Thyroid gland (tissue), 4 donors: ENCODE data around the gene HECW1. TPM values are rescaled to one million over a fixed set of nuclear protein-coding genes. Genes with fewer than 3 reads are reported as not detected.

Source experiments
- DNase-seq, 2 donors: peaks; one replicate each; pipeline ENCODE4 v3.0.0-alpha.2; 2019
- H3K27ac ChIP-seq, 3 donors: fragments of 200-600 bp; sonication (generic); 1 replicate in 2 of 3; 2 replicates in 1 of 3; pipeline ENCODE4 v1.5.1; 2016 to 2019; ENCODE audit warnings: mild to moderate bottlenecking in 1 of 3, moderate library complexity in 1 of 3
- H3K27me3 ChIP-seq: fragments of 200-600 bp; sonication (generic); one replicate; pipeline ENCODE4 v1.5.1; 2019
- H3K36me3 ChIP-seq, 2 donors: fragments of 200-600 bp; sonication (generic); one replicate each; pipeline ENCODE4 v1.5.1; 2016 to 2019
- H3K4me1 ChIP-seq, 2 donors: fragments of 200-600 bp; sonication (generic); one replicate each; pipeline ENCODE4 v1.5.1; 2017 to 2019
- H3K4me3 ChIP-seq, 3 donors: fragments of 200-600 bp; sonication (generic); replicated peaks in 1 of 3; 1 replicate in 2 of 3; 2 replicates in 1 of 3; pipeline ENCODE4 v1.5.1; 2016; ENCODE audit warnings: mild to moderate bottlenecking in 1 of 3
- H3K9me3 ChIP-seq: fragments of 200-600 bp; sonication (generic); one replicate; pipeline ENCODE4 v1.5.1; 2017
- POLR2A ChIP-seq, 2 donors: fragments of 450-650 bp; IDR thresholded peaks; one replicate each; pipeline ENCODE4 v1.6.1; 2017; ENCODE audit warnings: antibody characterized with exemption in 2 of 2, mild to moderate bottlenecking in 2 of 2, moderate library complexity in 1 of 2
- WGBS, 2 donors: methylation state at CpG; one replicate each; pipeline ENCODE4 v1.1.5; 2017; 5-methylcytosine and 5-hydroxymethylcytosine counted together
- intact Hi-C: fragments of 100-400 bp; cut with DNase I; formaldehyde crosslinking; loops from one replicate; pipeline ENCODE4 v1.15.1; 2023
- total RNA-seq, 4 donors: library from RNA; depleted of rRNA; stranded (reverse); fragments of >200 nt; gene quantifications; one replicate each; pipeline ENCODE4 v1.2.3, GENCODE V29; 2016
- TF ChIP-seq, protein P1 (sequence below), 6 experiments: fragments of 200-600 bp in 3 of 6; fragments of 450-650 bp in 3 of 6; sonication (generic) in 3 of 6; IDR thresholded peaks; one replicate each; pipeline ENCODE4 v1.5.1; 2016 to 2019; ENCODE audit warnings: antibody characterized with exemption in 6 of 6, mild to moderate bottlenecking in 2 of 6, inconsistent platforms in 1 of 6, moderate library complexity in 1 of 6

HECW1 gene
- total RNA-seq, 4 donors from 2014 or later, result 0.67 to 4.7 (median 2.3) TPM

DNA sequence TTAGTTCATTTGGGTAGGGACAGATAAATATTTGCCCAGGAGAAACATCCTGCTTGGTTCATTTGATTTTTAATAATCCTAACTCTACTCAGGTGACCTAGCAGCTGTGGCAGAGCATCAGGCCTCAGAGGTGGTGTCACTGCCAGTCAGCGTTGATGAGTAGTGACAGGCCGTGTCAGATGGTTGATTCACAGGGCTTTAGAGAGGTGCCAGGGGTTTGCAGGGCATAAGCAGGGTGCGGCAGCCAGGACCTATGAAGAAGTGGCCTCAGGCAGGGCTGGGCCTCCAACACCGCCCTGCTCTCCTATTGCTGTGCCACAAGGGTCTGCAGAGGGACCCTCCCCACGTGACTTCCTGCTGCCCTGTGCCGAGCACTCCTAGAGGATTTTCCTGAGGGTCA, 128.1 kb downstream of the HECW1 start:
- Histone ChIP-seq H3K36me3 (no peaks in the 10 kb centered on the region), H3K4me1 (no peaks in the 10 kb centered on the region), H3K4me3 (no peak overlapping the region), H3K9me3 (no peaks in the 10 kb centered on the region), H3K27me3 (no peaks in the 10 kb centered on the region), H3K27ac (no peak overlapping the region)
- DNase-seq, result no peak
- no peak for TF ChIP-seq POLR2A (IDR thresholded peaks at IDR 0.05)
- TF ChIP-seq, protein P1, sequence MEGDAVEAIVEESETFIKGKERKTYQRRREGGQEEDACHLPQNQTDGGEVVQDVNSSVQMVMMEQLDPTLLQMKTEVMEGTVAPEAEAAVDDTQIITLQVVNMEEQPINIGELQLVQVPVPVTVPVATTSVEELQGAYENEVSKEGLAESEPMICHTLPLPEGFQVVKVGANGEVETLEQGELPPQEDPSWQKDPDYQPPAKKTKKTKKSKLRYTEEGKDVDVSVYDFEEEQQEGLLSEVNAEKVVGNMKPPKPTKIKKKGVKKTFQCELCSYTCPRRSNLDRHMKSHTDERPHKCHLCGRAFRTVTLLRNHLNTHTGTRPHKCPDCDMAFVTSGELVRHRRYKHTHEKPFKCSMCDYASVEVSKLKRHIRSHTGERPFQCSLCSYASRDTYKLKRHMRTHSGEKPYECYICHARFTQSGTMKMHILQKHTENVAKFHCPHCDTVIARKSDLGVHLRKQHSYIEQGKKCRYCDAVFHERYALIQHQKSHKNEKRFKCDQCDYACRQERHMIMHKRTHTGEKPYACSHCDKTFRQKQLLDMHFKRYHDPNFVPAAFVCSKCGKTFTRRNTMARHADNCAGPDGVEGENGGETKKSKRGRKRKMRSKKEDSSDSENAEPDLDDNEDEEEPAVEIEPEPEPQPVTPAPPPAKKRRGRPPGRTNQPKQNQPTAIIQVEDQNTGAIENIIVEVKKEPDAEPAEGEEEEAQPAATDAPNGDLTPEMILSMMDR (IDR thresholded peaks at IDR 0.05), result no peak
- intact Hi-C loops, result no loop called here
- WGBS, 2 donors, result 74 to 79% methylated on average over 6 of the region's 6 CpGs

DNA sequence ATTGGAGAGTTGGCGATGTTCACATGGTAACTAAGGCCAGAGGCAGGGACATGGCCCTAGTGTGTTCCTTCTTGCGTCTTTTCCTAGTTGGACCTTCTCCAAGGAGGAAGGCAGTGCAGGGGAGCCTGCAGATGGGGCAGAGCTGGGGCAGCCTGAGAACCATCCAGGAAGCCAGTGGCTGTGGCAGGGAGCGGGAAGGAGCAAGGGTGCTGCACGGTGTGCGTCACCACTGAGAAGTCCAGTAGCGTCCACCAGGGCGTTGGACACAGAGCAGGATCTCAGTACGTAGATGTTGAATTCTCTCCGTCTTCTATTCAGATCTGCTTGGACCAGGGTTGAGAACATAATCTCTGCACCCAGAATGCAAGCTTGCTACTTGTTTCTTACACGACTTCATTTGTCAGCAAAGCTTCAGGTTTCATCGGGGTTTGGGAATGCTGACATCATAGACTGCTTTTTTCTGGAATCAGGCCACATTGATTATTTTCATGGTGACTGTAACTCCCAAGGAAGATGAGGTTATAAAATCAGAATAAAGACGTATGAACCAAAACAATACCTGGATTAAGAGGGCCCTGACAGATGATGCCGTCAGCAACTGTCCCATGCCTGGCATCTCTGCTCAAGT, 130.3 kb downstream of the HECW1 start:
- Histone ChIP-seq H3K4me1 (no peaks in the 10 kb centered on the region), H3K4me3 (no peak overlapping the region), H3K27me3 (no peaks in the 10 kb centered on the region), H3K27ac (no peak overlapping the region), H3K36me3 (no peaks in the 10 kb centered on the region), H3K9me3 (no peaks in the 10 kb centered on the region)
- DNase-seq, result no peak
- TF ChIP-seq, protein P1 (IDR thresholded peaks at IDR 0.05), result no peak
- no peak for TF ChIP-seq POLR2A (IDR thresholded peaks at IDR 0.05)
- intact Hi-C loops, result no loop called here
- WGBS, 2 donors, result 94% methylated on average over 12 to 13 of the region's 13 CpGs

DNA sequence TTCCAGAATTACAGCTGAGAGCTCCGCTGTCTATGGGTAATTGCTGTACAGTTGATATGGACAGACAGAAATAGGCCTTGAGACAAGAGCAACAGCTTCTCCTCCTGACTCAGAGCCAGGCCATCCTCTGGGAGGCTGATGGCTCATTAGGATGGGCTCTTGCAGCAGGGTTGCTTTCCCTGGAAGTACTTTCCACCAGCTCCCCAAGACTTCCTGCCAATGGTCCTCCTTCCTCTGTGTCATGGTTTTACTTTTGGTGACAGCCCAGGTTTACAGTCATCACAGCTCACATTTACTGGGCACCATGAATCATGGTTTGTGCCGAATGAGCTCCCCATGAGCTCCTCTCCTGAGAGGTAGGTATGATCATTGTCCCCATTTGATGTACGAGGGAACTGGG, 131.8 kb downstream of the HECW1 start:
- intact Hi-C loops, result no loop called here
- no peak overlapping the region for H3K4me3 ChIP-seq
- WGBS, 2 donors, result 90 to 95% methylated on average over 3 of the region's 3 CpGs
- no peak for TF ChIP-seq POLR2A (IDR thresholded peaks at IDR 0.05)
- TF ChIP-seq, protein P1 (IDR thresholded peaks at IDR 0.05), result no peak
- no peaks in the 10 kb centered on the region for H3K27me3 ChIP-seq
- H3K27ac ChIP-seq, result no peak overlapping the region
- H3K36me3 ChIP-seq, result no peaks in the 10 kb centered on the region
- DNase-seq, result no peak
- H3K9me3 ChIP-seq, result no peaks in the 10 kb centered on the region
- peaks cover 1 to 5% of the 10 kb centered on the region in 2 donors for H3K4me1 ChIP-seq

DNA sequence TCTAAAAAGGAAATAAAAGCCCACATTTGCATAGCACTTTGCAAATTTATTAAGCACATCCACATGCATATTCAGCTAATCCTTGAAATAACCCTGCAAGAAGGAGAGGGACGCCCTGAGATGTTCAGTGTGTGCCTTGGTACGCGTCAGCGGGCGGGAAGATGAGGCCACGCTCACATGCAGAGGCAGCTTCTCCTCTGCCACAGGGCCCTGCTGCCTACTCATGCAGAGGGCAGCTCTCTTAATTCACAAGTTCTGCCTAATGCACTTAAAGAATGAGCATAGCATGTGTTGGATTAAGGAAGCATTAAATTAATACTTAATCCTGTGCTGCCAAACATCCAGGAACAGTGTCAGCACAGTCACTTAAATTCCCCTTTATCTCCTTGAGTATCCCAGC, 132.3 kb downstream of the HECW1 start:
- WGBS, 2 donors, result 88 to 89% methylated on average over 6 of the region's 6 CpGs
- intact Hi-C loops, result no loop called here
- no peaks in the 10 kb centered on the region for H3K27me3 ChIP-seq
- peak in 1 of 2 donors; percentile 8 for DNase-seq
- H3K36me3 ChIP-seq, result no peaks in the 10 kb centered on the region
- TF ChIP-seq POLR2A (IDR thresholded peaks at IDR 0.05), result no peak
- TF ChIP-seq, protein P1 (IDR thresholded peaks at IDR 0.05), result no peak
- no peaks in the 10 kb centered on the region for H3K9me3 ChIP-seq
- peaks cover 6 to 11% of the 10 kb centered on the region in 2 donors for H3K4me1 ChIP-seq
- H3K27ac ChIP-seq, result no peak overlapping the region
- no peak overlapping the region for H3K4me3 ChIP-seq

DNA sequence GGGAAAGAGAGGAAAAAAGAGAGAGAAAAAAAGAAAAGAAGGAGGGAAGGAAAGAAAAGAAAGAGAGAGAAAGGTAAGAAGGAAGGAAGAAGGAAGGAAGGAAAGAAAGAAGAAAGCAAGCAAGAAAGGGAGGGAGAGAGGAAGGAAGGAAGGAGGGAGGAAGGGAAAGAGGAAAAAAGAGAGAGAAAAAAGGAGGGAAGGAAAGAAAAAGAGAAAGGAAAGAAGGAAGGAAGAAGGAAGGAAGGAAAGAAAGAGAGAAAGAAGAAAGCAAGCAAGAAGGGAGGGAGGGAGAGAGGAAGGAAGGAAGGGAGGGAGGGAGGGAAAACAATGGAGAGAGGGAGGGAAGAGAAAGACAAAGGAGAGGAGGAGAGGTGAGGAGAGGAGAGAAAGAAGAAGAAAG, 135.3 kb downstream of the HECW1 start:
- peaks cover 6 to 23% of the 10 kb centered on the region in 2 donors for H3K4me1 ChIP-seq
- H3K36me3 ChIP-seq, result no peaks in the 10 kb centered on the region
- TF ChIP-seq, protein P1 (IDR thresholded peaks at IDR 0.05), result no peak
- no peak for TF ChIP-seq POLR2A (IDR thresholded peaks at IDR 0.05)
- no peaks in the 10 kb centered on the region for H3K9me3 ChIP-seq
- no peak overlapping the region for H3K4me3 ChIP-seq
- no peak overlapping the region for H3K27ac ChIP-seq
- H3K27me3 ChIP-seq, result no peaks in the 10 kb centered on the region
- DNase-seq, result no peak
- intact Hi-C loops, result no loop called here
